ENCODE results near the gene MVB12B.

The MVB12B gene

DNA sequence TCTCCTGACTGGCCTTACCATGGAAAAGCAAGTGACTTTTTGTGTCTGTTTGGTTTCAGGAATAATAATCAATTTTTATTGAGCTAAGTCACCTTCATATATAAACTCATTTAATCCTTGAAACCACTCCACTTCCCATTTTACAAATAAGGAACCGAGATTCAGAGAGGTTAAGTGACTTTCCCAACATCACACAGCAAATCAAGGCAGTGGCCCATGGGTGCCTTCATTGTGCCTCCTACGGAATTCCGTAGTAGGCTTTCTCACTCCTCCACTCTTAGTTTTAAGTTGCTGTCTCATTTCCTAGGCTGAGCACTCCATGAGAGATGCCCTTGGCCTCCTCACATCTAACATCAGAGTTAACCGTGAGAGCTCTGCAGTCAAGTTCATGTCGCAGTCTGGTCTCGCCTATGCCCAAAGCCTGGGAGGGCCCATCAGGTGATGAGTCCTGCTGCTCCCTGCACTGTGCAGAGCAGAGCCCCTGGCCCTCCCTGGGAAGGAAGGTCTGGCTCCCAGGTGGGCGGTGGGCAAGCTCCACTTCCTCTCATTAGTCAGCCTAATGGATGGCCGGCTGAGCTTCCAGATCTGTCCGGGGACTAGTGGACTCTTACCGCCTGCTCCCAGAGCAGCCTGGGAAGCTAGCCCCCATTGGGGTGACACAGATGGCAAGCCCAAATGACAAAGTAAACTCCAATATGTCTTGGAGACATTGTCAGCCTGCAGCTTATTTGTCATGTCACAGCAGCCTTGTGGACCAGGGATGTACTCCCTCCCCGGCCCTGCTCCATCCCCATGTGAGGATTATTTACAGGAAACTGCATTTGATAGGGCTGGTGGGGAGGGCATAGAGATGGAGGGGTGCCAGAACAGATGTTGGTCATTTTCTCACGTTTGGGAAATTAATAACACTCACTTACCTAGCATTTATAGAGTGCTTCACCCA lies 123.4 kb downstream of the MVB12B start:
- TF ChIP-seq YY1 (IDR thresholded peaks at IDR 0.05; ENCODE audit: insufficient read depth, insufficient read length) (no peak), SUZ12 (IDR thresholded peaks at IDR 0.05; ENCODE audit: extremely low read depth, insufficient read depth, insufficient read length) (no peak), ZNF274 (IDR thresholded peaks at IDR 0.05; ENCODE audit: low read depth, low read length) (no peak)
- no peaks in the 10 kb centered on the region for H3K36me3 ChIP-seq (ENCODE audit: insufficient read depth, insufficient read length, low read length)
- no peaks in the 10 kb centered on the region for H3K9me3 ChIP-seq (ENCODE audit: insufficient read depth, low read length)
- peaks cover 11% of the 10 kb centered on the region for H3K4me1 ChIP-seq (ENCODE audit: insufficient read depth, insufficient read length)
- H3K9ac ChIP-seq (ENCODE audit: insufficient read length, low read depth), result no peak overlapping the region
- no peaks in the 10 kb centered on the region for H3K27me3 ChIP-seq (ENCODE audit: insufficient read depth, insufficient read length)
- no peak overlapping the region for H3K4me3 ChIP-seq (ENCODE audit: insufficient read length, low read depth)
- DNase-seq (ENCODE audit: low read depth, low spot score), result no peak

DNA sequence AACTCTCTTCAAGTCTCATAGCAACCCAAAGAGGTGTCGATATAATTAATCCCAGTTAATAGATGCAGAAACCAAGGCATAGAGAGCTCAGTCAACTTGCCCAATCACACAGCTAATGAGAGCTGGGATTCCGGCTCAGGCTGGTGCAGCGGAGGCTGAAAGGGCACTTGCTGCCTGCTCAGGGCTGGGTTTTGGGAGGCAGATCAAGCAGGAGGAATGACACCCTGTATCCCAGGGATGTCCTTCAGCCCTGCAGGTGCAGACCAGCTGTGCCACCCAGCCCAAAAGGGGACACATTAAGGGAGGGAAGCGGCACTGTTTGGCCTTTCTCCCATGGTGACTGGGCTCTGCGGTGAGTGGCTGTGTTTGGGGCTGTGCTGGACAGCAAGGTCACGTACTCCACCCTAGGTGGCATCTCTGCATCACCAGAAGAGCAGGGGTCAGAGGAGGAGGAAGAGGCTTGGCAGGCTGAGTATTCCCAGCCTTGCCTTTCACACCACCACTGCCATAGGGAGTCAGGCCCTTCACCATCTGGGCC lies 124.1 kb downstream of the MVB12B start:
- no peaks in the 10 kb centered on the region for H3K9me3 ChIP-seq (ENCODE audit: insufficient read depth, low read length)
- no peak for DNase-seq (ENCODE audit: low read depth, low spot score)
- H3K36me3 ChIP-seq (ENCODE audit: insufficient read depth, insufficient read length, low read length), result no peaks in the 10 kb centered on the region
- TF ChIP-seq YY1 (IDR thresholded peaks at IDR 0.05; ENCODE audit: insufficient read depth, insufficient read length) (no peak), SUZ12 (IDR thresholded peaks at IDR 0.05; ENCODE audit: extremely low read depth, insufficient read depth, insufficient read length) (no peak), ZNF274 (IDR thresholded peaks at IDR 0.05; ENCODE audit: low read depth, low read length) (no peak)
- H3K9ac ChIP-seq (ENCODE audit: insufficient read length, low read depth), result no peak overlapping the region
- H3K4me3 ChIP-seq (ENCODE audit: insufficient read length, low read depth), result no peak overlapping the region
- no peaks in the 10 kb centered on the region for H3K27me3 ChIP-seq (ENCODE audit: insufficient read depth, insufficient read length)
- peaks cover 11% of the 10 kb centered on the region for H3K4me1 ChIP-seq (ENCODE audit: insufficient read depth, insufficient read length)

DNA sequence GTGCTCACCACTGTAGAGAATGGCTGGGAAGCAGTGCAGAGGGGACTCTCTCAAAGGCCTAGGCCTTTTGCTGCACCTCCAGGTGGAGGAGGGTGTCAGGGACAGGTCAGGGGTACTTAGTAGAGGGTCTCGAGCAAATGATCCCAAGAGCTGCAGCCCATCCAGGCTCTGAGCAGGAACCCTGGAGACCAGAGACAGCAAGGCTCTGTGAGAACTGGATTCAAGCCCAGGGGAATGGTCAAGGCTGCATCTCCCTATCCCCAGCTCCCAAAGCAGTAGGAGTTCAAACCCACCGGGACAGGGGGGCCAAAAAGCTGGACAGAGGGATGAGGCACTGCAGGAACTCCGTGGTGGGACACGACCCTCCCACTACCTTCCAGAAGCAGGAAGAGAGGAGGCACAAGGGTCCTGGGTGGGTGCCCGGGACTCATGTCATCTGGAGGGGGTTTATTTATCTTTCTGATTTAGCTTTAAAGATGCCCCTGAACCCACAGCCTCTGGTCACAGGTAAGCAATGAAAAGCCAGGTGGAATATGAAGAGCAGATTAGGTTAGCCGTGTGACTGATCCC lies 124.8 kb downstream of the MVB12B start:
- Histone ChIP-seq H3K36me3 (ENCODE audit: insufficient read depth, insufficient read length, low read length) (no peaks in the 10 kb centered on the region), H3K9me3 (ENCODE audit: insufficient read depth, low read length) (no peaks in the 10 kb centered on the region), H3K4me3 (ENCODE audit: insufficient read length, low read depth) (no peak overlapping the region), H3K4me1 (ENCODE audit: insufficient read depth, insufficient read length) (peaks cover 11% of the 10 kb centered on the region), H3K9ac (ENCODE audit: insufficient read length, low read depth) (no peak overlapping the region), H3K27me3 (ENCODE audit: insufficient read depth, insufficient read length) (no peaks in the 10 kb centered on the region)
- no peak for DNase-seq (ENCODE audit: low read depth, low spot score)
- TF ChIP-seq ZNF274 (IDR thresholded peaks at IDR 0.05; ENCODE audit: low read depth, low read length), result no peak
- no peak for TF ChIP-seq SUZ12 (IDR thresholded peaks at IDR 0.05; ENCODE audit: extremely low read depth, insufficient read depth, insufficient read length)
- TF ChIP-seq YY1 (IDR thresholded peaks at IDR 0.05; ENCODE audit: insufficient read depth, insufficient read length), result no peak

DNA sequence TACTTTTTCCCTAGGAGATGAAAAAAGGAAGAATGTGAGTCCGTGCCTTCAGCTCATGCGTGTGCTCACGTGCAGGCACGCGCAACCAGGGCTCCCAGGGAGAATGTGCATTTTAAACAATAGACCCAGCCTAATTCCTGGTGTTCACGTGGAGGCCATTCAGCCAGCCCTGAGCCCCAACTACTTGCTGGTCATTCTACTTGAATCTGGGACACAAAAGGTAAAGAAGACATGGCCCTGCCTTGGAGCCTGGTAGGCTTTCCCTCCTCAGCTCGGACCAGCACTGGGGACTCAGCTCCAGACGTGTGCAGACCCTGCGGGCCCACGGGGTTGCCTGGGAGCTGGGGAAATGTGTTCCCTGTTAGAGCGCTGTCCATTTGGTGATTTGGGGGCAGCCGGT lies 125.5 kb downstream of the MVB12B start:
- no peak for DNase-seq (ENCODE audit: low read depth, low spot score)
- H3K36me3 ChIP-seq (ENCODE audit: insufficient read depth, insufficient read length, low read length), result no peaks in the 10 kb centered on the region
- H3K4me3 ChIP-seq (ENCODE audit: insufficient read length, low read depth), result no peak overlapping the region
- no peaks in the 10 kb centered on the region for H3K9me3 ChIP-seq (ENCODE audit: insufficient read depth, low read length)
- no peak overlapping the region for H3K9ac ChIP-seq (ENCODE audit: insufficient read length, low read depth)
- TF ChIP-seq SUZ12 (IDR thresholded peaks at IDR 0.05; ENCODE audit: extremely low read depth, insufficient read depth, insufficient read length), result no peak
- no peak for TF ChIP-seq ZNF274 (IDR thresholded peaks at IDR 0.05; ENCODE audit: low read depth, low read length)
- no peak for TF ChIP-seq YY1 (IDR thresholded peaks at IDR 0.05; ENCODE audit: insufficient read depth, insufficient read length)
- no peaks in the 10 kb centered on the region for H3K27me3 ChIP-seq (ENCODE audit: insufficient read depth, insufficient read length)
- H3K4me1 ChIP-seq (ENCODE audit: insufficient read depth, insufficient read length), result peaks cover 11% of the 10 kb centered on the region

DNA sequence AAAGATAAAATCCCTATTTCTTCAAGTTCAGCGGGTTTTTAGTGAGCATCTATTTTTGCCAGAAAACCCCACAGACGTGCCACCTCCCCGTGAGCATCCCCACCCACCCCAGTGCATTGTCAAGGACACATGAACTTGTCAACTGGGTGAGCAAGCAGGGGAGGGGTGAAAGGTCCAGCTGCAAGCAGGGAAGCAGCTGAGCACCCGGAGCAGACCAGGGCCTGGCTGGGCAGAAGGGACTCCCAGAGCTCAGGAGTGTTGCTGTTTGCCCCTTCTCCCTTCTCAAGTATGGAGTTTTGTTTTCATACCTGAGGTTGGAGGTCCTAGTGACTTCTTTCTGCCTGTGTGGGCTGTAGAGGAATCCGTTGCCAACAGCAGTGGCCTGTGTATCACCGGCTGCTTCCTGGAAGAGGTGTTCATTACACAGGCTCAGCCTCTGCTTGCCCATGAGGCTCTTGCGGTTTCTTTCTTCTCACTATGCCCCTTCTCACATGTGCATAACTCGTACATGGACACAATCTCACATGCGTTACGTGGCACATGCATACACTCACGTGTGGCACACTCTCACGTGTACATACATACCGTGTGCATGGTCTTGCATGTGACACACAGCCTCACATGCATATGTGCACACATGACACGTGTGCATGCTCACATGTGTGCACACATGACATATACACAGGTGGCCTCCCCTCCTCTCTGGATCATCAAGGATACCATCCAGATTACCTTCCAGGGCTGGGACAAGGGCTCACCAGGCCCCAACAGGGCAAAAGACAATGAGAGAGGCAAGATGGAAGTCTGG lies 126.7 kb downstream of the MVB12B start:
- H3K9ac ChIP-seq (ENCODE audit: insufficient read length, low read depth), result no peak overlapping the region
- H3K27me3 ChIP-seq (ENCODE audit: insufficient read depth, insufficient read length), result no peaks in the 10 kb centered on the region
- H3K9me3 ChIP-seq (ENCODE audit: insufficient read depth, low read length), result no peaks in the 10 kb centered on the region
- H3K36me3 ChIP-seq (ENCODE audit: insufficient read depth, insufficient read length, low read length), result no peaks in the 10 kb centered on the region
- H3K4me3 ChIP-seq (ENCODE audit: insufficient read length, low read depth), result no peak overlapping the region
- H3K4me1 ChIP-seq (ENCODE audit: insufficient read depth, insufficient read length), result peaks cover 12% of the 10 kb centered on the region
- TF ChIP-seq SUZ12 (IDR thresholded peaks at IDR 0.05; ENCODE audit: extremely low read depth, insufficient read depth, insufficient read length), result no peak
- TF ChIP-seq ZNF274 (IDR thresholded peaks at IDR 0.05; ENCODE audit: low read depth, low read length), result no peak
- no peak for TF ChIP-seq YY1 (IDR thresholded peaks at IDR 0.05; ENCODE audit: insufficient read depth, insufficient read length)
- no peak for DNase-seq (ENCODE audit: low read depth, low spot score)

DNA sequence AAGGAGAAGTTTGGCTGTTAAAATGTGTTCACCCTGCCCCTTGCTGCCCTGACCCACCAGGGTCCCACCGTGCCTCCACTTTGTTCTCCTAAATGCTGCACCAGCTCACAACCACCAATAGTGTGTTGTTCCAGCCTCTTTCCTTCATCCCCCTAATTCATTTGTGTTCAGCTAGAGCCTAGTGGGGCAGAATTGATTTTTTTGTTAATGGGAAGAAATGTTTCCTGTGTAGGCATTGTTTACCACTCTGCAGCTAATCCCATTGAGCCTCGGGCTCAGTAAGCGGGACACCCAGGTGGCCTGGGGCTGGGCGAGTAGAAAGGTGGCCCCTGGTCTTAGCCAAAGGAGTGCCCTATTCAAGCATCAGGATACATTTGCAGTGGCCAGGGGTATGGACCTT lies 127.6 kb downstream of the MVB12B start:
- Histone ChIP-seq H3K9me3 (ENCODE audit: insufficient read depth, low read length) (no peaks in the 10 kb centered on the region), H3K4me1 (ENCODE audit: insufficient read depth, insufficient read length) (peaks cover 12% of the 10 kb centered on the region)
- DNase-seq (ENCODE audit: low read depth, low spot score), result no peak

More for the DNA sequence above, 127.6 kb downstream of the MVB12B start:
- Histone ChIP-seq H3K27me3 (ENCODE audit: insufficient read depth, insufficient read length) (no peaks in the 10 kb centered on the region), H3K4me3 (ENCODE audit: insufficient read length, low read depth) (no peak overlapping the region), H3K9ac (ENCODE audit: insufficient read length, low read depth) (no peak overlapping the region), H3K36me3 (ENCODE audit: insufficient read depth, insufficient read length, low read length) (no peaks in the 10 kb centered on the region)
- TF ChIP-seq ZNF274 (IDR thresholded peaks at IDR 0.05; ENCODE audit: low read depth, low read length) (no peak), SUZ12 (IDR thresholded peaks at IDR 0.05; ENCODE audit: extremely low read depth, insufficient read depth, insufficient read length) (no peak), YY1 (IDR thresholded peaks at IDR 0.05; ENCODE audit: insufficient read depth, insufficient read length) (no peak)
